HepG2 (cell line): ENCODE data around the gene FAM110A. TPM values are rescaled to one million over a fixed set of nuclear protein-coding genes. Genes with fewer than 3 reads are reported as not detected.

Source experiments
- ATF3 ChIP-seq: sonication (generic); formaldehyde crosslinking; IDR thresholded peaks from 2 replicates; pipeline ENCODE4 v1.4.0; 2020; ENCODE audit warnings: missing genetic modification reagents
- CEBPB ChIP-seq: IDR thresholded peaks from 2 replicates; pipeline ENCODE4 v1.6.1; 2011; ENCODE audit warnings: low read depth, low read length, improper control_type of control experiment, borderline replicate concordance
- CREM ChIP-seq, 2 experiments: sonication (generic) in 1 of 2; formaldehyde crosslinking in 1 of 2; IDR thresholded peaks; 2 replicates each; pipeline versions ENCODE4 v1.4.0 to v1.6.1; 2016 to 2020; ENCODE audit warnings: antibody characterized with exemption in 1 of 2, mild to moderate bottlenecking in 1 of 2, missing genetic modification reagents in 1 of 2
- EED ChIP-seq: sonication (generic); formaldehyde crosslinking; IDR thresholded peaks from 2 replicates; pipeline ENCODE4 v1.5.0; 2020; ENCODE audit warnings: mild to moderate bottlenecking, missing genetic modification reagents
- GATA4 ChIP-seq: sonication (generic); IDR thresholded peaks from 2 replicates; pipeline ENCODE4 v1.6.1; 2016; ENCODE audit warnings: antibody characterized with exemption, low read depth, borderline replicate concordance
- MTF1 ChIP-seq: sonication (generic); formaldehyde crosslinking; IDR thresholded peaks from 2 replicates; pipeline ENCODE4 v1.5.0; 2020; ENCODE audit warnings: missing genetic modification reagents
- NCOR1 ChIP-seq: fragments of 200-600 bp; sonication (generic); IDR thresholded peaks from 2 replicates; pipeline ENCODE4 v1.7.0; 2017; ENCODE audit warnings: antibody characterized with exemption, low read length, borderline replicate concordance
- NR3C1 ChIP-seq: sonication (generic); formaldehyde crosslinking; IDR thresholded peaks from 2 replicates; pipeline ENCODE4 v1.4.0; 2020; ENCODE audit warnings: missing genetic modification reagents
- PAF1 ChIP-seq: IDR thresholded peaks from 2 replicates; pipeline ENCODE4 v1.6.1; 2016; ENCODE audit warnings: missing genetic modification reagents, missing compliant biosample characterization
- POLR2A ChIP-seq, 2 experiments: IDR thresholded peaks; 2 replicates each; pipeline ENCODE4 v1.6.1; 2011; ENCODE audit warnings: low read depth in 2 of 2, low read length in 2 of 2, mild to moderate bottlenecking in 1 of 2, moderate library complexity in 1 of 2; ENCODE audit not compliant: insufficient read depth in 1 of 2
- RNF2 ChIP-seq: fragments of 450-650 bp; conservative IDR thresholded peaks from 2 replicates; pipeline ENCODE4 v1.6.1; 2016; ENCODE audit warnings: low read depth
- SP4 ChIP-seq: sonication (generic); formaldehyde crosslinking; IDR thresholded peaks from 2 replicates; pipeline ENCODE4 v1.8.1; 2023; ENCODE audit warnings: mild to moderate bottlenecking, missing genetic modification reagents
- ZNF10 ChIP-seq: sonication (generic); formaldehyde crosslinking; IDR thresholded peaks from 2 replicates; pipeline ENCODE4 v1.4.0; 2020; ENCODE audit warnings: mild to moderate bottlenecking, low read depth, missing genetic modification reagents, borderline replicate concordance
- ZNF138 ChIP-seq: sonication (generic); formaldehyde crosslinking; IDR thresholded peaks from 2 replicates; pipeline ENCODE4 v1.5.0; 2020; ENCODE audit warnings: mild to moderate bottlenecking, low read depth, missing genetic modification reagents
- ZNF143 ChIP-seq: sonication (generic); formaldehyde crosslinking; IDR thresholded peaks from 2 replicates; pipeline ENCODE4 v1.4.0; 2020; ENCODE audit warnings: missing genetic modification reagents
- ZNF30 ChIP-seq: sonication (generic); formaldehyde crosslinking; IDR thresholded peaks from 2 replicates; pipeline ENCODE4 v1.5.0; 2020; ENCODE audit warnings: mild to moderate bottlenecking, missing genetic modification reagents
- ZNF33A ChIP-seq: sonication (generic); formaldehyde crosslinking; IDR thresholded peaks from 2 replicates; pipeline ENCODE4 v1.5.1; 2020; ENCODE audit warnings: missing genetic modification reagents, mild to moderate bottlenecking, moderate library complexity, borderline replicate concordance
- ZNF484 ChIP-seq: sonication (generic); formaldehyde crosslinking; IDR thresholded peaks from 2 replicates; pipeline ENCODE4 v1.5.1; 2020; ENCODE audit warnings: mild to moderate bottlenecking, low read depth, missing genetic modification reagents, borderline replicate concordance
- ZNF562 ChIP-seq: sonication (generic); formaldehyde crosslinking; IDR thresholded peaks from 2 replicates; pipeline ENCODE4 v1.8.0; 2022; ENCODE audit warnings: missing genetic modification reagents, borderline replicate concordance
- ZNF564 ChIP-seq: sonication (generic); formaldehyde crosslinking; IDR thresholded peaks from 2 replicates; pipeline ENCODE4 v1.8.1; 2023; ENCODE audit warnings: mild to moderate bottlenecking, missing genetic modification reagents
- ZNF567 ChIP-seq: sonication (generic); formaldehyde crosslinking; IDR thresholded peaks from 2 replicates; pipeline ENCODE4 v1.8.1; 2023; ENCODE audit warnings: mild to moderate bottlenecking, missing genetic modification reagents, borderline replicate concordance
- ZNF749 ChIP-seq: sonication (generic); formaldehyde crosslinking; IDR thresholded peaks from 2 replicates; pipeline ENCODE4 v1.8.0; 2022; ENCODE audit warnings: mild to moderate bottlenecking, missing genetic modification reagents, moderate library complexity, borderline replicate concordance
- ZNF781 ChIP-seq: sonication (generic); formaldehyde crosslinking; IDR thresholded peaks from 2 replicates; pipeline ENCODE4 v1.5.1; 2020; ENCODE audit warnings: borderline replicate concordance, mild to moderate bottlenecking, missing genetic modification reagents; ENCODE audit errors: not compliant biosample characterization
- ZNF879 ChIP-seq: sonication (generic); formaldehyde crosslinking; IDR thresholded peaks from 2 replicates; pipeline ENCODE4 v1.8.1; 2023; ENCODE audit warnings: missing genetic modification reagents
- ZNF883 ChIP-seq: sonication (generic); formaldehyde crosslinking; IDR thresholded peaks from 2 replicates; pipeline ENCODE4 v1.5.1; 2020; ENCODE audit warnings: mild to moderate bottlenecking, missing genetic modification reagents; ENCODE audit errors: not compliant biosample characterization
- polyA plus RNA-seq, 8 experiments: library from polyadenylated mRNA; depleted of rRNA in 3 of 8; stranded (reverse) in 7 of 8; unstranded in 1 of 8; fragments of >200 nt; fragmentation: Illumina TruSeq in 4 of 8; extraction: Trizol in 4 of 8; gene quantifications; 2 replicates each; pipeline versions ENCODE4 v1.2.1 to v1.2.3, GENCODE V29; 2011 to 2016; ENCODE audit warnings: low read depth in 4 of 8, missing spikeins in 1 of 8, mixed read lengths in 1 of 8; ENCODE audit not compliant: insufficient read depth in 1 of 8
- total RNA-seq, 5 experiments: library from RNA; depleted of rRNA; stranded (reverse); fragments of >200 nt; fragmentation: Illumina TruSeq; extraction: Trizol; gene quantifications; 2 replicates each; pipeline ENCODE4 v1.2.3, GENCODE V29; 2016; ENCODE audit warnings: low read depth in 1 of 5
- TF ChIP-seq, protein P1 (sequence below): sonication (generic); formaldehyde crosslinking; IDR thresholded peaks from 2 replicates; pipeline ENCODE4 v1.5.1; 2020; ENCODE audit warnings: missing genetic modification reagents, mild to moderate bottlenecking, borderline replicate concordance
- TF ChIP-seq, protein P2 (sequence below): sonication (generic); formaldehyde crosslinking; IDR thresholded peaks from 2 replicates; pipeline ENCODE4 v1.4.0; 2020; ENCODE audit warnings: missing genetic modification reagents
- TF ChIP-seq, protein P3 (sequence below): fragments of 450-650 bp; IDR thresholded peaks from 2 replicates; pipeline ENCODE4 v1.6.1; 2016

The FAM110A gene
- total and polyA plus RNA-seq, 2 of the 13 experiments (the other 11 are each of a cell fraction or from before 2014, with no cell fraction given), result 1.9 TPM

- 0 out of 2 replicates have a peak, but pooled peaks have one; percentile 2 for TF ChIP-seq EED
- TF ChIP-seq, protein P1, sequence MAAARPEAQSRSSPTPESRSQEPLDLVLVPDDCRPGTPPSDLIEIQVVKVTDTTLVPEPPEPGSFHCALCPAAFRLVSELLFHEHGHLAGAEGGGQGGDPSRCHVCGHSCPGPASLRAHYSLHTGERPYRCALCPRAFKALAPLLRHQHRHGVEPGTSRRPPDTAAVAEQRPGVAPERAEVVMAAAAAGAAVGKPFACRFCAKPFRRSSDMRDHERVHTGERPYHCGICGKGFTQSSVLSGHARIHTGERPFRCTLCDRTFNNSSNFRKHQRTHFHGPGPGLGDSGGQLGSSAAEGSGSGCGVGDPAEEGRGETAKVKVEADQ (CRISPR knock-in tag), result no peak
- no peak for TF ChIP-seq MTF1 (CRISPR knock-in tag)
- no peak for TF ChIP-seq ZNF484 (CRISPR knock-in tag)
- no peak for TF ChIP-seq ZNF30 (CRISPR knock-in tag)
- TF ChIP-seq GATA4, result peak; percentile 53; the same call in 1 of the 2 replicates
- TF ChIP-seq CEBPB, result no peak
- peak; percentile 30; the same call in 1 of the 2 replicates for TF ChIP-seq ZNF564 (CRISPR knock-in tag)
- no peak for TF ChIP-seq ZNF879 (CRISPR knock-in tag)
- TF ChIP-seq ZNF138 (CRISPR knock-in tag), result no peak
- TF ChIP-seq ZNF33A (CRISPR knock-in tag), result no peak
- TF ChIP-seq RNF2, result peak; percentile 90
- TF ChIP-seq, protein P2, sequence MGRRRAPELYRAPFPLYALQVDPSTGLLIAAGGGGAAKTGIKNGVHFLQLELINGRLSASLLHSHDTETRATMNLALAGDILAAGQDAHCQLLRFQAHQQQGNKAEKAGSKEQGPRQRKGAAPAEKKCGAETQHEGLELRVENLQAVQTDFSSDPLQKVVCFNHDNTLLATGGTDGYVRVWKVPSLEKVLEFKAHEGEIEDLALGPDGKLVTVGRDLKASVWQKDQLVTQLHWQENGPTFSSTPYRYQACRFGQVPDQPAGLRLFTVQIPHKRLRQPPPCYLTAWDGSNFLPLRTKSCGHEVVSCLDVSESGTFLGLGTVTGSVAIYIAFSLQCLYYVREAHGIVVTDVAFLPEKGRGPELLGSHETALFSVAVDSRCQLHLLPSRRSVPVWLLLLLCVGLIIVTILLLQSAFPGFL (CRISPR knock-in tag), result no peak
- TF ChIP-seq NCOR1, result no peak
- no peak for TF ChIP-seq ZNF10 (CRISPR knock-in tag)
- TF ChIP-seq, protein P3, sequence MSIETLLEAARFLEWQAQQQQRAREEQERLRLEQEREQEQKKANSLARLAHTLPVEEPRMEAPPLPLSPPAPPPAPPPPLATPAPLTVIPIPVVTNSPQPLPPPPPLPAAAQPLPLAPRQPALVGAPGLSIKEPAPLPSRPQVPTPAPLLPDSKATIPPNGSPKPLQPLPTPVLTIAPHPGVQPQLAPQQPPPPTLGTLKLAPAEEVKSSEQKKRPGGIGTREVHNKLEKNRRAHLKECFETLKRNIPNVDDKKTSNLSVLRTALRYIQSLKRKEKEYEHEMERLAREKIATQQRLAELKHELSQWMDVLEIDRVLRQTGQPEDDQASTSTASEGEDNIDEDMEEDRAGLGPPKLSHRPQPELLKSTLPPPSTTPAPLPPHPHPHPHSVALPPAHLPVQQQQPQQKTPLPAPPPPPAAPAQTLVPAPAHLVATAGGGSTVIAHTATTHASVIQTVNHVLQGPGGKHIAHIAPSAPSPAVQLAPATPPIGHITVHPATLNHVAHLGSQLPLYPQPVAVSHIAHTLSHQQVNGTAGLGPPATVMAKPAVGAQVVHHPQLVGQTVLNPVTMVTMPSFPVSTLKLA, result peak; percentile 29; the same call in 1 of the 2 replicates
- no peak for TF ChIP-seq PAF1 (CRISPR knock-in tag)
- no peak for TF ChIP-seq POLR2A (IDR thresholded peaks at IDR 0.05; ENCODE audit: insufficient read depth in 1 of 2, low read depth in 2 of 2, low read length in 2 of 2)
- TF ChIP-seq ZNF567 (CRISPR knock-in tag), result no peak
- TF ChIP-seq CREM (IDR thresholded peaks at IDR 0.05), result no peak; the same call in 1 of the 2 replicates
- no peak for TF ChIP-seq CREM (CRISPR knock-in tag; IDR thresholded peaks at IDR 0.05)
- TF ChIP-seq ZNF781 (CRISPR knock-in tag), result peak; percentile 83
- peak; percentile 92 for TF ChIP-seq ZNF749 (CRISPR knock-in tag)
- peak; percentile 40; the same call in 1 of the 2 replicates for TF ChIP-seq ZNF143
- no peak for TF ChIP-seq NR3C1 (CRISPR knock-in tag)
- TF ChIP-seq ATF3 (CRISPR knock-in tag), result no peak
- peak; percentile 85 for TF ChIP-seq ZNF883
- TF ChIP-seq ZNF562, result no peak
- TF ChIP-seq SP4 (CRISPR knock-in tag), result peak; percentile 95
These were observed at the start of gene FAM110A (continued) for GRCh38 chr20:833450-834150.
